Stimulated activated CD4-positive, alpha-beta T cell treated with anti-CD3 and anti-CD28 coated beads, Interleukin-12 subunit alpha, Interleukin-12 subunit beta, amount 100 ng/mL, for 4 hours (primary cell): ENCODE results near the gene TDRD7.
"Not testable (repeated sequence)": the region's sequence is repeated elsewhere in the genome, so short reads cannot be mapped to it uniquely, and the experiment has no call there.

Experiments used
- DNase-seq: peaks from one replicate; pipeline ENCODE4 v3.0.0-alpha.2; 2020

Gene TDRD7

GRCh38 chr9:97479496-97480159 lies 67.7 kb downstream of the TDRD7 start:
- no peak for DNase-seq

GRCh38 chr9:97480174-97480573 lies 68.3 kb downstream of the TDRD7 start:
- DNase-seq = no peak

DNA sequence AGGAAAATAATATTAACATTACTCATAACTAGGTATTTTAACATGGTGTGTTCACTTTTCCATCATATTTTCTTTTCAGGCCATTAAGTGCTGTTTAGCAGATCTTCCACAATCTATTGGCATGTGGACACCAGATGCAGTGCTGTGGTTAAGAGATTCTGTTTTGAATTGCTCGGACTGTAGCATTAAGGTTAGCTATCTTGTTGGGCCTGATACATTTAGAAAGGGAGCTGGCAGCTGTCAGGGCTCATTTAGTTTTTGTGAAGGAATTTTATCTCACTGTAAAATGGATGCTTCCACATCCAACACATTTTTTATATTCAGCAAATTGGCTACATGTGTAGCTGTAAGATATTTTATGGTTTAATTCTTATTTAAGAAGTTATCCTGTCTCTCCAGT lies 68.9 kb downstream of the TDRD7 start:
- DNase-seq = no peak

DNA sequence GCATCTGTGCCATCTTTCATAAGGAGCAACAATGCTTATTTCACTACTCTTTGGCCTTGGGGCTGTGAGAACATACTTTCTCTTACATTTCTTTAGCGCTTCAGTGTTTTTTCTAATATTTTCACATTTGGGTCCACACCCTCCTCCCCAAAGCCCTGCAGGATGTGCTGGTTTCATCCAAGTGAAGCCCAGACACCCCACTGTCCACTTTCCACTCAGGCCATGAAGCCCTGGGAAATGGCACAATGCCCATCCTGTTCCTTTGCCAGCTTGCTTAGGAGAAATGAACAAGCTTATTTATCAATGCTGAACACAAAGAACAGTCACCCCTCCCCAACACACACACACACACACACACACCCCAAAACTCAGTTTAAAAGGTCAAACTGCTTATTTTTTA lies 72.2 kb downstream of the TDRD7 start:
- no peak for DNase-seq

DNA sequence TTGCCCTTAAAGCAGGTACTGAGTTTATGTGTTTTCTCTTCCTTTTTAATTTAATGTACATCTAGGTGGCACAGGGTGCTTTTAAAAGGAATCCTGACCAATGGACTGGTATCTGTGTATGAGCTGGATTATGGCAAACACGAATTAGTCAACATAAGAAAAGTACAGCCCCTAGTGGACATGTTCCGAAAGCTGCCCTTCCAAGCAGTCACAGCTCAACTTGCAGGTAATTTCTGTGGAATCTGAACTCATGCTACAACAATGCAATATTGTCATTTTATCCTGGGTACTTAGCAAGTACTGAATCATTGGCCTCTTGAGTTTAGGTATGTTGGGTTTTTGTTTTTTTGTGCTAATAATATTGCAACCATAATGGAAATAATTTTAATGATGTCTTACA lies 75.2 kb downstream of the TDRD7 start:
- no peak for DNase-seq

GRCh38 chr9:97487861-97488260 lies 76.0 kb downstream of the TDRD7 start:
- no peak for DNase-seq

DNA sequence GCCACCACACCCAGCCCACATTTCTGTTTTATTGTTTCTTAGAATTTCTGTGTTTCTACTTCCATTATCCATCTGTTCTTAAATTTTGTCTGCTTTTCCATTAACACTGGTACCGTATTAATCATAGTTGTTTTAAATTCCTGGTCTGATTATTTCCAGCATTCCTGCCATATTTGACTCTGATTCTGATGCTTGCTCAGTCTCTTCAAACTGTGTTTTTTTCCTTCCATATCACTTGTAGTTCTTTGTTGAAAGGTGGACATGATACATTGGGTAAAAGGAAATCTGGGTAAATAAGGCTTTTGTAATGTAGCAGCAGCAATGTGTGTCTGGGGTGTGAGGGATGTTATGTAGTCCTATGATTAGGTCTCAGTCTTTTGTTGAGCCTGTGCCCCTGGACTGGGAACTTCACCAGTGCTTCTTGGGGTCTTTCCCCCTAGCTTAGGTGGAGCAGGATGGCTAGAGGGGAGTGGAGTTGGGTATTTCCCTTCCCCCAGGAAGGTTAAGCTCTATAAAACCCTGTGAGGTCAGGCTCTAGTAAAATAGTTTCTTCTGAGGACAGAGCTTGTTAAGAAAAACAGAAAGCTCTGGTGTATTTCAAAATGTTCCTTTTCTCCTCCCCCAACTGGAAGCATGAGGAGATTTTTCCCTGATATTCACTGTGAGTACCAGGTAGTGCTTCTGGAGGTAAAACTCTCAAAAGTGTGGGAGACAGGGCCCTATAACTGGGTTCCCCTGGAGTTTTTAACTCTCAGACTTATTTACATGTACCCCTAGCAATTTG lies 79.5 kb downstream of the TDRD7 start:
- DNase-seq = no peak

DNA sequence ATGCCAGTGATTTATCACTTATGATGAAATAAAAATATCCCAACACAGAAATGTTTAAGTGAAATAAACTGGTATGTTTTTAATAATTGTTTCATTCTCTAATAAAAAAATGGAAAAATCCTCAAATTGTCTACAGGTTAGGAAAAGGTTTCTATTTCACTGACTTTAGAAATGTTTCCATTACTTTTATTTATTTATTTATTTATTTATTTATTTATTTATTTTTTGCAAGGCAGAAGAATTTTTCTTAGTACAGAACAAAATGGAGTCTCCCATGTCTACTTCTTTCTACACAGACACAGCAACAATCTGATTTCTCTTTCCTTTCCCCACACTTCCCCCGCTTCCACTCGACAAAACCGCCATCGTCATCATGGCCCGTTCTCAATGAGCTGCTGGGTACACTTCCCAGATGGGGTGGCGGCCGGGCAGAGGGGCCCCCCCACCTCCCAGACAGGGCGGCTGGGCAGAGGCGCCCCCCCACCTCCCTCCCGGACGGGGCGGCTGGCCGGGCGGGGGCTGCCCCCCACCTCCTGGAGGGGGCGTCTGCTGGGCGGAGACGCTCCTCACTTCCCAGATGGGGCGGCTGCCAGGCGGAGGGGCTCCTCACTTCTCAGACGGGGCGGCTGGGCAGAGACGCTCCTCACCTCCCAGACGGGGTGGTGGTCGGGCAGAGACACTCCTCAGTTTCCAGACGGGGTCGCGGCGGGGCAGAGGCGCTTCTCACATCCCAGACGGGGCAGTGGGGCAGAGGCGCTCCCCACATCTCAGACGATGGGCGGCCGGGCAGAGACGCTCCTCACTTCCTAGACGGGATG lies 85.9 kb downstream of the TDRD7 start:
- not testable (repeated sequence) for DNase-seq

DNA sequence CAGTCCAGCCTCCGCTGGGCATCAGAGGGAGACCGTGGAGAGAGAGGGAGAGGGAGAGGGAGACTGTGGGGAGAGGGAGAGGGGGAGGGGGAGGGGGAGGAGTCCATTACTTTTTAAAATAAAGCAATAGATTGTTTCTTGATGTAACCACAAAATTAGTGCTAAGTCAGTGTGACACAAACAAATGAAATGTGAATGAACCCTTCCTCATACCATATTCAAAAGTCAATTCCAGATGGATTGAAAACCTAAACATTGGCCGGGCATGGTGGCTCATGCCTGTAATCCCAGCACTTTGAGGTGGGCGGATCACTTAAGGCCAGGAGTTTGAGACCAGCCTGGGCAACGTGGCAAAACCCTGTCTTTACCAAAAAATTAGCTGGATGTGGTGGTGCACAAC lies 87.0 kb downstream of the TDRD7 start:
- DNase-seq = not testable (repeated sequence)

GRCh38 chr9:97500263-97500662 lies 88.4 kb downstream of the TDRD7 start:
- no peak for DNase-seq

DNA sequence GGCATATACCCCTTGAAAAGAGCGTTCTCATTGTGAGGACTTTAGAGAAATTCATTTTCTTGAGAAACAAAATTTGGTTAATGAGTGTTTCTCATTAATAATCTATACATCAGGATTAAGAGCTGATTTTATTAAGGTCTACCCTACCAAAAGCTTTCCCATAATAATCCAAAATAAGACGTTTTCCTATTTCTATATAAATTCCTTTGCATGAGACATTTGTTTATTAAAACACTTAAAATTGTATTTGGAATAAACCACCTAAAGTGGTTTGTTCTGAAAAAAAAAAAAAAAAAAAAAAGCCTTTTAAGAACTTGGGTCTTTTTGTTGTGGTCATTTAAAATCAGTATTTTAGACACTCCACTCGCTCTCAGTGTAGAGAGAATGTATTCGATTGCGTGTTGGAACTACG lies 88.9 kb downstream of the TDRD7 start:
- DNase-seq = no peak

DNA sequence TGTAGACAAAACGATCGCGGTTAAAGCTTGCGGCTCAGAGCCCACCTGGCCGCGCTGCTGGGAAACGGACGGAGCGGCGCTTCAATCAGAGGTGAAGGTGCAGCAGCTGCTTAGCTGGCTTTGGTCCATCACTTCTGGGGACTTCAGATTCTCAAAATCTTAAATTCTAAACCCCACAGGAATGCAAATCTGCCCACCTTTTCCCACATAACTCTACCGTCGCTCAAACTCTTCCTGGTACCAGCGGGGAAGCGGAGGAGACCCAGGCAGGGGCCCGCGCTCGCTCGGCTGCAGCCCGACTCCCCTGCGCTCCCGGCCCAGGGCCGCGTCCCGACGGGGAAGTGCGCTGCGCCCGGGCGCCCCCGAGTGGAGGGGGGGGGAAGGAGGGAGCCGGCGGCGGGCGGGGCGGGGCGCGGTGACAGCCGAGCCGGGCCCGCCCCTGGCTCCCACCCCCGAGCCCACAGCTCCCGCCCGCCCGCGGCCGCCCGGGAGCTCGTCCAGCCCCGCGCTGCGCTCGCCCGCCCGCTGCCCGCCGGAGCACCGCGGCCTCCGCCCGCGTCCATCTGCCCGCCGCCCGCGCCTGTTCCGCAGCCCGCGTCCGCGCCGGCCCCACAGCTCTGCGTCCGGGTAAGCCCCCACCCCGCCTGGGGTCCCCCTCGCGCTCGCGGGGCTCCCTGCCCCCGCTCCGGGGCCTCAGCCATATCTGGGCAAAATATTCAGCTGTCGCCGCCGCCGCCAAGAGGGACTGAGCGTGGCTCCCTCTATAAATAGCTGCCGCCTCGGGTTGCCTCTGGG lies 89.5 kb downstream of the TDRD7 start, which contains the start of gene TMOD1:
TSS of gene TMOD1 (plus strand) at position 490 of the 795 bp plus-strand sequence. CDS start 22,523 bp downstream, outside the sequence.
- DNase-seq = peak; percentile 53

DNA sequence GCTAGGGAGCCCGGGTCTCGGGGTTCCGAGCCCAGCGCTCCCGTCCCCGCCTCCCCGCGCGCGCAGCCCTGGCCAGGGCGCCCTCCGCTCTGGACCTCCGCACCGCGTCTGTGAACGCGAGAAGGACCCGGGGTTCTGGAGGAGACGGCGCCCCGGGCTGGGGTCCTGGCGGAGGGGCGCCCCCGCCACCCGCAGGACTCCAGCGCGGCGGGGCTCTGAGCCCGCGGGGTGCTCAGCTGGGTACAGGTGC lies 90.0 kb downstream of the TDRD7 start:
- DNase-seq = peak; percentile 4

- DNase-seq = peak; percentile 4
Observed at GRCh38 chr9:97502222-97502983, 90.5 kb downstream of the TDRD7 start.

GRCh38 chr9:97502984-97503861 lies 91.3 kb downstream of the TDRD7 start:
- DNase-seq = no peak

DNA sequence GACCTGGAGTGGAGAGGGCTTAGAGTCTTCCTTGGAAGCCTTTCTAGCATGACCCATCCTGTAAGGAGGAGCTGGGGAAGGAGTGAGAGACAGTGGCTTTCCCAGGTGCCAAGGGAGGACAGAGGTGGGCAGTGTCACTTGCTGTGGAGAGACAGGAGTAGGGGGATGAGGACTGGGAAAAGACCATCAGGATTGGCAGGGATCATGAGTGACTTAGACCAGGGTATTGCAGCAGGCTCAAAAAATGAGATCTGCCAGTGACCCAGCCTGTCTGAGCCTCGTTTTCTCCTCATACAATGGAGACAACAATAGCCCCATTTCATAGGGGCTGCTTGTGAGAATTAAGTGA lies 91.9 kb downstream of the TDRD7 start:
- DNase-seq = no peak

DNA sequence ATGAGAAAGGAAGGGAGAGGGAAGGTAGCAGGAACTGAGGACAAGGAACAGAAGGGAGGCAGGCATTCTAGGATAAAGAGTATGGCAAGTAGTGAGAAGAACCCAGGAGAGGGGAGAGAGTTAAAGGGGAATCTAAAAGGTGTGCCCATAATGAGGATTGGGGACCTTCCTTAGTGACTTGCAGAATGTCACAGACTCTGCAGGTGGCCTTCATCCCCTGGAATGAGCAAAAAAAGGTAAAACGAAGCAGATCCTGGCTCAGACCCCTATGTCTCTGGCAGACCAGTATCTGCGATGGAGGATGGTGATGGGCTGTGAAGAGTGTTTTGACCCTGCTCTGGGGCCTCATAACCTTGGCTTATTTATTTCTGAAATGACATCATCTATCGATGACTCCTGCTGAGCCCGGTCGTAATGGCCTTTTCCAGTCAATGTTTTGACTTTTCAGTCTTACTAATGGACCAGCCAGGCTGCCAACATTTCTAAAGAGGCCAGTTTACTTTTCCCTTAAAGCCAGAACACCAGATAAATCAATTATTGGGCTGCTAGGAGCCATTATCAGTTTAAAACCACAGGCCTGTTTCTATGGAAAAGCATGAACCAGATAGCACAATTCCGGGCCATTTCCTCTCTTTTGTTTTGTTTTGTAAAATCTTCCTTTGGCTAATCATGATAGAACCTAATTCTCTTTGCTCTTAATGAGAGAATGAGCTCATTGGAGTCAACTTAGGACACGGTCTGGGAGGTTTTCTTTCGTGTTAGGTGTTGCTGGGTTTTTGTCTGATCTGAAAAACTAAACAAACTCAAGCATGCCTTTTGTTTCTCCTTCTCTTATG lies 92.7 kb downstream of the TDRD7 start:
- no peak for DNase-seq

GRCh38 chr9:97505845-97506244 lies 93.9 kb downstream of the TDRD7 start:
- DNase-seq = no peak

GRCh38 chr9:97506306-97506705 lies 94.4 kb downstream of the TDRD7 start:
- no peak for DNase-seq

GRCh38 chr9:97506787-97507186 lies 94.9 kb downstream of the TDRD7 start:
- no peak for DNase-seq
